Sciatic nerve (tissue), 2 donors: ENCODE results near the gene PIK3AP1. TPM values are rescaled to one million over a fixed set of nuclear protein-coding genes. Genes with fewer than 3 reads are reported as not detected.
A peak's percentile ranks its signal among the peaks of the same experiment; 100 is the strongest.
"Not testable (repeated sequence)": the region's sequence is repeated elsewhere in the genome, so short reads cannot be mapped to it uniquely, and the experiment has no call there.

ENCODE experiments used
- ATAC-seq: fragments of 200-7000 bp; cut with Tn5 transposase; one replicate; pipeline ENCODE4 v1.9.1; 2020; ENCODE audit warnings: mild to moderate bottlenecking, moderate library complexity
- DNase-seq: peaks from one replicate; pipeline ENCODE4 v3.0.0-alpha.2; 2020; ENCODE audit warnings: low spot score
- intact Hi-C: fragments of 100-400 bp; cut with DNase I; formaldehyde crosslinking; loops from one replicate; pipeline ENCODE4 v1.14.2; 2022
- total RNA-seq: library from RNA; stranded (reverse); fragmentation: NEBNext Ultra II Directional; extraction: Animal tissue kit (Norgen Biotek cat#: 25700); gene quantifications from one replicate; pipeline ENCODE4 v1.2.1, GENCODE V29; 2021
- donor health status: DM: no; HTN: no; CAD: no.
- donor health status: DM: no; HTN: no; CAD: no.

PIK3AP1 gene
- total RNA-seq, 1 donor from 2014 or later, result 13.8 TPM

DNA sequence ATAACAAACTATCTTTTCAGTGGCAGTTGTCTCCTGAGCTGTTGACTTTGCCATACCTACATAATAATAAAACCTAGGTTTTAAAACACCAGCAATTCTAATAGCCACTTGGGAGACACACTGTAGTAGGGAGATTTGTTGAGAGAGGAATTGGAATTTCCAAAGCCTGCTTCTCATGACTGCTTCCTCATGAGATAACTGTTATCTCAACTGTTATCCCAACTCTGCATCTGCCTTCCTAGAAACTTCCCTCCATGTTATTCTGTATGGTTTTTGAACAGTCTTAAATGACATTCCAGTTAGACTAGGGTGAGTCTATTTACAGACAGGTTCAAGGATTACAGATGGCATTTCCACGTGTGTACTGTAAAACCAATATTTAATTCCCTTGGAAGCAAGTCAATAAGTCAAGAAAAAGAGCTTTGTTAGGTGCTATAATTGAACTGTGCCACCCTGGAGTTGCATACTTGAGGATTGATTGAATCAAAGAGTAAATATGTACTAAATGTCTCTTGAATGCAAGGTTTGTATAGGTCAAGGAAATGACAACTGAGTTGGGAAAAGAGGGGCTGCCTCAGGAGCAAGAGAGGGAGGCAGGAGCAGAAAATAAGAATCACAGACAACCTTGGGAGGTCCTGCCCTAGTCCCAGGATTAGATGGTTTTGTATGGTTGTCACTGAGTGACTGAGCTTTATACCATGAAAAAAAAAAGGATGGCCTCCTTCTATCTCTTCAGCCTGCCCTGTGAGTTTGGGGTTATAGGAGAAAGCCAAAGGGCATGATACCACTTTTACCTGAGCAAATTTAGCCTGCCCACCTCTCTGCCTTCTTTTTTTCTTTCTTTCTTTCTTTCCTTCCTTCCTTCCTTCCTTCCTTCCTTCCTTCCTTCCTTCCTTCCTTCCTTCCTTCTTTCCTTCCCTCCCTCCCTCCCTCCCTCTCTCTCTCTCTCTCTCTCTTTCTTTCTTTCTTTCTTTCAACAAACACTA lies 123.6 kb downstream of the PIK3AP1 start:
- intact Hi-C loops, result no loop called here
- DNase-seq (no peak), ATAC-seq (no peak)

DNA sequence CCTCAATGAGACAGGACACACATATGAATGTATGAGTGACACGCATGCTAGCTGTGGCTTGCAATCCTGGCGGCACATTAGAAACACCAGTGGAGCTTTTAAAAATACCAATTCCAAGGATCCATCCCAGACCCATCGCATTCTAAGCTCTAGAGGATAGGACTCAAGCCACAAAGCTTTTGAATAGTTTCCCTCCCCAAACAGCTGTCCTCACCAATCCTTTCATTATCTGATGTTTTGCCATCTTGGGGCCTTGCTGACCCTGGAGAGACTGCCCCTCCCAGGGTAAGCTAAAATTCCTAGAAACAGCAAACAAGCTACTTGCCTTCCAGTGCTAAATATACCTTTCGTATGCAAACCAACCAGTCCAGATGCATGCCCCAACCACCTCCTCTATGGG lies 124.6 kb downstream of the PIK3AP1 start:
- no peak for ATAC-seq
- DNase-seq, result no peak
- intact Hi-C loops, result no loop called here

DNA sequence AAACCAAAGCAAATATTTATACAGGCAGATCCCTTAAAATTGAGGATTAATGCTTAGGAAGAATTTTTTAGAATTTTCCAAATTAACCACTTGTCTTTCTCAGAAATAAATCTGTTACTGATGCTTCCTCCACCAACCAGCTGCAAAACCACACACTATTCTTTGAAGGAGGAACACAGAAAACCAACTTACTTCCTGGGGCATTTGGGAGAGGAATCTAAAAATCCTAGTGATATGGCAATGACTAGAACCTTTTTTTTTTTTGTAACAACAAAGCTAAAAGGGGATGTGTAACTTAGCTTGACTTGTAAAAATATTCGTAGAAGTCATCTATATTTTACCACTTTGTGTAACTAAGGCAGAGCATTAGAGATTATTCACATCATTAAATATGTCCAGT lies 128.4 kb downstream of the PIK3AP1 start:
- intact Hi-C loops, result no loop called here
- no peak for ATAC-seq
- DNase-seq, result no peak

DNA sequence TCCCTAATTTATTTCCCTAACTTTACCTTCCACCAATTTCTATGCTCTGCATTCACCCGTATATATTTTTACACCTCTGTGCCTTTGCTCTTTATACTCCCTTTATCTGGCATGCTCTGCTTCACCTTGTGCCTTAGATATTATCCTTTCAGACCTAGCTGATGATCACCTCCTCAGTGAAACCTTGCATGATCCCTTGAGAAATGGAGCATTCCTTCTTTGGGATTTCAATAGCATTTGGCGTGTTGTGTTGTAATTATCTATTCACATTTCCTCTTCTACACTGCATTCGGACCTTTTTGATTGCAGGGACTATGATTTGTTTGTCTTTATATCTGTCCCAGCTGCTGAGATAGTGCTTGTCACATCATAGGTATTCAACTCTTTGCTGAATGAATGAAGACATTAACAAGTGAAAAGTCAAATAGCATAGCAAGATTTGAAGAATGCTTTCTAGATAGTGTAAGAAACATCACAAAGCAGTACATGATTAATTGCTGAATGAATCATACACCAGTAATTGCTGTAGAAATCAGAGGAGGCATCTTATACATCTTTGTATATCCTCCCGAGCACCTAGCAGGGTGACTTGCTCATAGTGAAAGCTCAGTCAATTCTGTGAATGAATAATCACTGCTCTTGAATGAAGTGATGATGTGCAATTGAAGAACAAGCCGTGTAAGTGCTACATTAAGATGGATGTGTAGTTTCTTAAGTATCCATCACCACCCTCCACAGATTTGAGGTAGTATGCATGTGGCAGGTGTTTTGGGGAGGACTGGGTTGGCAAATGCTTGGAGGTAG lies 131.5 kb downstream of the PIK3AP1 start:
- intact Hi-C loops, result no loop called here
- ATAC-seq (no peak), DNase-seq (no peak)

DNA sequence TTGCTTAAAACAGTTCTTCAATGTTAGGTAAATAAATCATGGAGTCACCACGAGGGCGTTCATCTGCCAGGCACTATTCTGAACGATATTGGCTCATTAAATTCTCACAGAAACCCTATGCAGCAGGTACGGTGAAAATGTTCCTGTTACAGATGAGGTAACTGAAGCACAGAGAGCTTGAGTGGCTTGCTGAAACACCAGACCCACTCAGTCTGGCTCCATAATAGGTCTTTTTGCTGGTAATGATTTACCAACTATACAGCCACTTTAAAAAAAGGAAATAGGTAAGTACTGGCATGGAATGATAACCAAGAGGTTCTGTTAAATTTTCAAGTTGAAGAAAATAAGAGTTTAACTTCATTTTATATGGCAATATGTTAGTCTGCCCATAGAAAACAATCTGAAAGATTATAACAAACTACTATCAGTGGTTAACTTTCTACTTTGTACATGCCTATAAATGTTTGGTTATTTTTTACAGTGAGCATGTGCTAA lies 132.2 kb downstream of the PIK3AP1 start:
- intact Hi-C loops, result no loop called here
- ATAC-seq, result no peak

DNA sequence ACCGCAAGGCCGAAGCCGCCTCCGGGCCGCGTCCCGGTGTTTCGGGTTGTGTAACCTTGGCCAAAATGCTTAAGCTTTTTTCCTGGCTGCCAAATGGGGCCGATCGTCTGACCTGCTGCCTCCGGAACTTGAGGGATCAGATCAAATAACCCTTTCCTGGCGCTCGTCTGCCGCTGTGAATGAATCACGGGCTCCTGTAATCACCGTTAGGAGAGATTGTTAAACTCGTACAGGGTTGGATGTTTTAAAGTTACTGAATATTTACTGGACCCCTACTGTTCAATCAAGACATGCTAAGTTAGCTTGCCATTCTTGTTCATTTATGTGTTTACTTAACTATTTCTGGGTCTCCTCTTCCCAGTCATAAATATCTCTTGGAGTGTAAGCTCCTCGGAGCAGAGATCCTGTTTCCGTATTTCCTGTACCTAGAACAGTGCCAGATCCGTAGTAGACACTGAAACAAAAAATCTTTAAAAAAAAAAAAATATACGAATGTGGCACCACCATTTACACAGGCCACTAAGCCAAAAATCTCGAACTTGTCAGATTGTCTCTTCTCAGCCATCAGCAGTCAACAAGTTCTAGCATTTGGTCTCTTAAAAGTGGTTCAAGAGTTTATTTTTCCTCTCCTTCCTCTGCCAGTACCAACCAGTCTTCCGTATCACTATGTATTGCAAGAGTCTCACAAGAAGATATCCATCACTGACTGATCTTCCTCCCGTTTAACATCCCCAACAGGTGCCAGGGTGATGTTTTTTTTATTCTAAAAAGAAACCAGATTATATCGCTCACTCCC lies 132.9 kb downstream of the PIK3AP1 start:
- ATAC-seq (peak; percentile 69), DNase-seq (peak; percentile 77)
- intact Hi-C loops, result no loop called here

More for the DNA sequence above, 132.2 kb downstream of the PIK3AP1 start:
- DNase-seq, result no peak

DNA sequence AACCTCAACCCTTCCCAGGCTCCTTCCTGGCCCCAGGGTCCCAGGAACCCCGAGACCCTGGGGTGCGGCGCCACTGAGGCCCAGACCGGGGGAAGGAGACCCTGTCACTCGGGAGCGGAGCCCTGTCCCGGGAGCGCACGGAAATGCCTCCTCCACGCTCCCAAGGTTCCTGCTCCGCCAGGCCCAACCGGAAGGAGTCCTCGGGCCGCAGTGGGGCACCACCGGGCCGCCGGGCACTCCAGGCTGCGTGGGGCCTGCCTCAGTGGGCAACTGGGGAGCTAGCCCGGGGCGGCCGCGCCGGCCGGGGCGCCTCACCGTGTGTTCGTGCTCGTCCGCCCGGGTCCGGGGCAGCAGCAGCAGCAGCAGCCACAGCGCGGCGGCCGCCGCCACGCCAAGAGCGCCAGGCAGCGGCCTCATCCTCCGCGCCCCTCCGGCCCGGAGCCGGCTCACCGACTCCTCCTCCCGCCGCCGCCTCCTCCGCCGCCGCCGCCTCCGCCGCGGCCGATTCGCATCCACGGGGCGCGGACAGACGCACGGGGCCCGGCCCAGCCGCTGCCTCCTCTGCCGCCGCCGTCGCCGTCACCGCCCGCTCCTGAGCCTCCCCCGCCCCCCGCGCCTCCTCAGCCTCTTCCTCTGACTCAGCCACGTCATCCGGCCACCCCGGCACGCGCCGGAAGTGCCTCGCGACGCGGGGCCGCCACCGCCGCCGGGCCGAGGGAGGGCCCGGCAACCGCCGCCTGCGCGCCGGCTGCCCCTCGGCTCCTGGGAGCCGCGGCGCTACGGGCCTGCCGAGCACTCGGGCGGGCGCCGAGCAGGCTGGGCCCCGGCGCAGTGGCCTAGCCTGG lies 133.7 kb downstream of the PIK3AP1 start, which contains the start of gene TM9SF3:
TM9SF3 (minus strand) TSS at position 594 of the 845 bp plus-strand sequence; CDS start at position 417, 177 bp downstream.
- intact Hi-C loops, result no loop called here
- peak; percentile 96 for DNase-seq

DNA sequence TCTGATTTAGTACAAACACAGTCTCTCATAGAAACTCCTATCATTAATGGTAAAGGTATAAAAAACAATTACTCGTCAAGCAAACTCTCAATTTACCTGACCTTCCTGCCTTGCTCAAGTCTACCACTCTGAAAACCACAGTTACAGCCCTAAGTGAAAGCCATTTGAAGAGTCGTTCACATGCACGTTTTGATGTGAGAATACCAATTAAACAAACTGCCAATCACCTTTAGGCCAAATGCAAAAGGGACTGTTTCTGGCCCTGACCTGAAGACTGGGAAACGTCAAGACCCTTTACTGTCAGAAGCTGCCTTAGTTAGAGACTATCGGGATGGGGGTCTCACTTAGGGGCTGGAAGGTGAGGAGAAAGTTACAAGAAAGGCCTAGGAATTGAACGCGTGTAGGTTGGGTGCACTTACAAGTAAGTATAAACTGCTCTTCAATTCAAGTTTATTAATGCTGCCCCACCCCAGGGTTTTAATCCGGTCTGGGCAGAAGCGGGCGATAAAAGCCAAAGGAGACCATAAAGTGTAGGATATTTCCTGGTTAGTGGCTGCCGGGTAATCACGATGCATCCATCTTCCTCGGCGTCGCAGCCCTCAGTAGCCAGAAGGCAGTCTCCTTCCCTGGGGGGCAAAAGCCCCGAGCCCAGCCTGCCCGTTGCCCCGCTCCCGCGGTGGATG lies 134.4 kb downstream of the PIK3AP1 start:
- ATAC-seq (no peak), DNase-seq (no peak)
- intact Hi-C loops, result no loop called here

More for the DNA sequence above, 133.7 kb downstream of the PIK3AP1 start, which contains the start of gene TM9SF3:
- ATAC-seq, result peak; percentile 94

DNA sequence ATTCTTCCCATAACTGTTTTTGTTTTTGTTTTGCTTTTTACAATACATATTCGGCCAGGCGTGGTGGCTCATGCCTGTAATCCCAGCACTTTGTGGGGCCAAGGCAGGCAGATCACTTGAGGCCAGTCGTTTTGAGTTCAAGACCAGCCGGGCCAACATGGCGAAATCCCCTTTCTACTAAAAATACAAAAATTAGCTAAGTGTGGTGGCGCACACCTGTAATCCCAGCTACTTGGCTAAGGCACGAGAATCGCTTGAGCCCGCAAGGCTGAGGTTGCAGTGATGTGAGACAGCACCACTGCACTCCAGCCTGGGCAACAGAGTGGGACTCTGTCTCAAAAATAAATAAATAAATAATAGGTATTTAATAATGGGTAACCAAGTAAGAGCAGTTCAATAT lies 135.8 kb downstream of the PIK3AP1 start:
- DNase-seq (no peak), ATAC-seq (no peak)
- intact Hi-C loops, result no loop called here

DNA sequence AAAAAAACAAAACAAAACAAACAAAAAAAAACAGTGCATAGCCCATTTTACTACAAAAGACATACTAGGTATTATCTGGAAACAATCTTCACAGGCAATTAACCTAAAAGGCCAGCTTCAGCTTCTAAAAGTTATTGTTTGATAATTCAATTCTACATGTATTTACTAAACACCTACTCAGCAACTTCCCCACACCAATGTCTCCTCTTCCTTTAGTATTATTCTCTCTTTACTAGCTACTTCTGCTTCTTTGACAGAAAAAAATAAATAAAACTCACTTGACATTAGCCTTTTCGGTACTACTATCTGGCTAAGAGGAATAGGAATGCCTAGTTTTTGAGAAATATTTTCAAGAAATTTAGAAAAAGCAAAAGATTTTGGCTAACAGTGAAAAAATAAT lies 136.3 kb downstream of the PIK3AP1 start:
- intact Hi-C loops, result no loop called here
- DNase-seq (no peak), ATAC-seq (no peak)

DNA sequence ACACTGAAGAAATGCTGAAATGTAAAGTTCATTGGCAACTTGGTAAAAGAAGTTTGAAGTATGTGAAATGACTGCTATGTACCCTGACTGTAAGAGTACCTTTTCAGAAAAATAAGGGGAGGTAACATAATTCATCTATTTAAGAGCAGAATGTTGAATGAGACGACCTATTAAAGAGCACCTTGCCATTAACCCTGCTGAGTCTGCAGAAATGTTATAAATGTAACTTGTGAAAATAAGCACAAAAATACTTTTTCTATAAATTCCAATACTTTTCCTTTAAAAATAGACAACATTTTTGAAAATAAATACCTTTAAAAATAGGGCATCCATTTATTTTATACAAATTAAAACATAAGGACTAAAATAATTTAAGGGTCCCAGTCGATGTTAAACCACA lies 141.2 kb downstream of the PIK3AP1 start:
- ATAC-seq (no peak), DNase-seq (no peak)
- intact Hi-C loops, result no loop called here

DNA sequence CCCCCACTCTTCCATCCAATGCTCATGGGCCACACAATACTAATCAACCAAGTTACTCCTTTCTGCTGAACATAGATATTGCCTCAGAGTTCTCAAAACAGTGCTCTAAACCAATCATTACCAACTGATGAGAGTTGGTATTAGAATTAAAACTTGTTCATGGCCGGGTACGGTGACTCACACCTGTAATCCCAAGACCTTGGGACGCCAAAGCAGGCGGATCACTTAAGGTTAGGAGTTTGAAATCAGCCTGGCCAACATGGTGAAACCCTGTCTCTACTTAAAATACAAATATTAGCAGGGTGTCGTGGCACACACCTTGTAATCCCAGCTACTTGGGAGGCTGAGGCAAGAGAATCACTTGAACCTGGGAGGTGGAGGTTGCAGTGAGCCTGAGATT lies 141.7 kb downstream of the PIK3AP1 start:
- no peak for ATAC-seq
- intact Hi-C loops, result no loop called here

DNA sequence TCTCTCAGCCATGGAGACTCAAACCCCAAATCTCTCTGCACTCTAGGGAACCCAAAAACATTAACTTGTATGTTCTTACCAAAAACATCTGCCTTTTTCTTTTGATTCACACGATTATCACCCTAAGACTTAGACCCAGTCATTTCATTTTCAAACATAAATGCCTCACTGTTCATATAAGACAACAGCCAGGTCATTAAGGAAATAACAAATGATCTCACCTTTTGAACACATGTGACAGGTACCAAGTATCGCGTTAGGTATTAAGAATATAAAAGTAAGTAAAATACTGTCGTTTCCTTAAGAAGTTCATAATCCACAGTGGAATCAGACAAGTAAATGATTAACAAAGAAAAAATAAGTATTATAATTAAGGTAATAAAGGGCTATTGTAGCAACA lies 142.3 kb downstream of the PIK3AP1 start:
- DNase-seq, result no peak
- no peak for ATAC-seq
- intact Hi-C loops, result no loop called here

More for the DNA sequence above, 141.7 kb downstream of the PIK3AP1 start:
- no peak for DNase-seq

DNA sequence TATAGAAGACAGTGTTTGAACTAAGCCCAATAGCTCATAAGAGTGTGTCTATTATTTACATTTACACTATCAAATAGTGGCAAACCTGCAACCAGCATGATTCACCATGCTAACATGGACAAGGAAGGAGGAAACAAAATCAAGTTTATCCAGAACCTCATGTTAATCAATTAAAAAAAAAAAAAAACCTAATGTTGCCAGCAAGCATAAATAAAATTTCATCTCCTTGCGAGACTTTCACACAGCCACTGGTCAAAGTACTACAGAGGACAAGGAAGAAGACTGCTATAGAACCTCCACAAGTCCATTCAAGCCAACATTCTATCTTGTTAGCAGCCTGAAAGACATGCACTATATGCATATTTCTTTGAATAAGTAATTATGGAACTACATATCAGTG lies 143.2 kb downstream of the PIK3AP1 start:
- no peak for DNase-seq
- intact Hi-C loops, result no loop called here
- ATAC-seq, result no peak

DNA sequence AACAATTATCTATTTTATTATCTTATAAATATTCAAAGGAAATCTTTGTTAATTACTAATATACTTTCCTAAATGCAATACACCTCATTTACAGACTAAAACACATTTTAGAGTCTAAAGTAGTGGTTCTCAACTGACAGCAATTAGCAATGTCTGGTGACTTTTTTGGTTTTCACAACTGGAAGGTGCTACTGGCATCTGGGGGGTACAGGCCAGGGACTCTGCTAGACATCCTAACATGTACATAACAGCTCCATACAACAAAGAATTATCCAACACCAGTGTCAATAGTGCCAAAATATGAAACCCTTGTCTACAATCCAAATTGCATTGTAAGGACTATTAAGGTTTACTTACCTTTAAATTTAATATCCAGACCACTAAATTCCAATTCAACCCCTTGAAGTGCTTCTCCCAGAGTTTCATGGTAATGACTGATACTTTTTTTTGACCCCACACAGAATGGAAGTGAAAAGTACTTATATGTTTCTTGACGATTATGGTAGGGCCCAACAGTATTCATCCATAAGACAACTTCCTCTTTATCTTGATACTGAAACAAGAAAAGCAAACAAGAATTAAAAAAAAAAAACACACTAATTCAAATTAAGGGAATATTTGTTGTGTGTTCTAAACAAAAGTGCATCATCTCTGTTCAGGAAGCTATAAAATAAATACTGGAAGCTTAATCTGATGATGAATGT lies 143.9 kb downstream of the PIK3AP1 start:
- ATAC-seq (no peak), DNase-seq (no peak)
- intact Hi-C loops, result no loop called here

DNA sequence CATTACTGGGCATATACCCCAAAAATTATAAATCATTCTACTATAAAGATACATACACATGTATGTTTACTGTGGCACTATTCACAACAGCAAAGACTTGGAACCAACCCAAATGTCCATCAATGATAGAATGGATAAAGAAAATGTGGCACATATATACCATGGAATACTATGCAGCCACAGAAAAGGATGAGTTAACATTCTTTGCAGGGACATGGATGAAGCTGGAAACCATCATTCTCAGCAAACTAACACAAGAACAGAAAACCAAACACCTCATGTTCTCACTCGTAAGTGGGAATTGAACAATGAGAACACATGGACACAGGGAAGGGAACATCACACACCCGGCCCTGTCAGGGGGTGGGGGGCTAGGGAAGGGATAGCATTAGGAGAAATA lies 145.8 kb downstream of the PIK3AP1 start:
- ATAC-seq, DNase-seq: not testable (repeated sequence)

DNA sequence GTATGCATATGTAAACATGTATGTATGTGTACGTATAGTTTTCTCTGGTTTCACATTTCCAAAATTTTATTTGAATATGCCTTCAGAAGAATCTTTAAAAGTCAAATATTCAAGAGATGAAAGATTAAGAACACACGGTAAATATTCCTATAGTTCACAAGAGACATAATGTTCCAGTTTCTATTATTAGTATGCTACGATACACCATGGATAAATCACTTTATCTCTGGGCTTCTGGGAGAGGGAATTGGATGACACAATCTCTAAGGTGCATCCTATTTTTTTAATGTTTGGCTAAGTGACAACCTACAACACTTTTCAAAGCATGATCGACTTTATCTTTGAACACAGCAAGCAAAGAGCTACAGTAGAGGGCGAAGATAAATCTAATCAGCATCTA lies 147.3 kb downstream of the PIK3AP1 start:
- intact Hi-C loops, result no loop called here
- ATAC-seq, result no peak

More for the DNA sequence above, 145.8 kb downstream of the PIK3AP1 start:
- intact Hi-C loops, result not testable (repeated sequence)

More for the DNA sequence above, 147.3 kb downstream of the PIK3AP1 start:
- DNase-seq, result no peak
